Large intestine (tissue), 12 donors: Measurements from ENCODE around the gene HMCN2. TPM values are rescaled to one million over a fixed set of nuclear protein-coding genes. Genes with fewer than 3 reads are reported as not detected.

Experiments used
- DNase-seq, 2 donors: peaks; one replicate each; pipeline versions ENCODE4 v3.0.0 to v3.0.0-alpha.2; 2013
- H3K27ac ChIP-seq: one replicate; pipeline ENCODE4 v1.5.1; 2013; ENCODE audit warnings: low read length
- H3K27me3 ChIP-seq: 2 replicates; pipeline ENCODE4 v1.6.1; 2013; ENCODE audit warnings: low read length; ENCODE audit not compliant: control insufficient read depth, insufficient read depth
- H3K36me3 ChIP-seq: 2 replicates; pipeline ENCODE4 v1.6.1; 2013; ENCODE audit warnings: low read length; ENCODE audit not compliant: control insufficient read depth, insufficient read depth
- H3K4me1 ChIP-seq: one replicate; pipeline ENCODE4 v1.6.1; 2013; ENCODE audit warnings: low read length; ENCODE audit not compliant: control insufficient read depth, insufficient read depth
- H3K4me3 ChIP-seq: one replicate; pipeline ENCODE4 v1.5.1; 2013; ENCODE audit warnings: low read length
- H3K9me3 ChIP-seq: one replicate; pipeline ENCODE4 v1.6.1; 2013; ENCODE audit warnings: mild to moderate bottlenecking, low read depth, low read length, moderate library complexity; ENCODE audit not compliant: control insufficient read depth
- WGBS: methylation state at CpG from one replicate; pipeline ENCODE4 v1.1.5; 2013; ENCODE audit warnings: low lambda C conversion rate; ENCODE audit not compliant: insufficient coverage; 5-methylcytosine and 5-hydroxymethylcytosine counted together
- long read RNA-seq, 11 donors: transcript quantifications; one replicate each; lab custom pipeline, GENCODE V29; 2026
- polyA plus RNA-seq: library from polyadenylated mRNA; unstranded; fragments of 120-200 nt; gene quantifications from one replicate; pipeline ENCODE4 v1.2.1, GENCODE V29; 2013

The HMCN2 gene
- polyA plus RNA-seq = 20.0 TPM
- long read RNA-seq, donor 1 = 0 reads
- long read RNA-seq, donor 2 = 0 reads
- long read RNA-seq, donor 3 = 0 reads
- long read RNA-seq, donor 4 = 0 reads
- long read RNA-seq, donor 5 = 0 reads
- long read RNA-seq, donor 6, partial matches to known transcripts = 29 of 29 reads
- long read RNA-seq, donor 6, other reads (novel, unspliced or antisense) = 0 of 29 reads
- long read RNA-seq, donor 7 = 0 reads
- long read RNA-seq, donor 8 = 0 reads
- long read RNA-seq, donor 9, partial matches to known transcripts = 6 of 6 reads
- long read RNA-seq, donor 9, other reads (novel, unspliced or antisense) = 0 of 6 reads
- long read RNA-seq, donor 10 = 0 reads
- long read RNA-seq, donor 11 = 0 reads

- Histone ChIP-seq H3K4me3 (peak within 1 kb of the TSS; percentile 3), H3K27ac (no peak within 1 kb of the TSS), H3K36me3 (no peaks in the 10 kb centered on the region), H3K27me3 (peaks cover 71% of the 10 kb centered on the region), H3K4me1 (no peaks in the 10 kb centered on the region), H3K9me3 (no peaks in the 10 kb centered on the region)
- no CpG with 5 or more reads among the region's 89 CpGs for WGBS
- DNase-seq = no peak
These were observed at the start of gene HMCN2 for GRCh38 chr9:130265431-130266235. Gene HMCN2 (plus strand): TSS chr9:130265760. CDS start chr9:130265879, 119 bp downstream.

- H3K36me3 ChIP-seq = no peaks in the 10 kb centered on the region
- H3K4me1 ChIP-seq = peaks cover 13% of the 10 kb centered on the region
- H3K9me3 ChIP-seq = no peaks in the 10 kb centered on the region
- H3K27me3 ChIP-seq = no peaks in the 10 kb centered on the region
- no peak overlapping the region for H3K4me3 ChIP-seq
- H3K27ac ChIP-seq = no peak overlapping the region
- DNase-seq = no peak
- WGBS = no CpG with 5 or more reads among the region's 10 CpGs
These were observed 47.7 kb upstream of the HMCN2 start for GRCh38 chr9:130217838-130218237.

GRCh38 chr9:130219661-130220096 lies 45.9 kb upstream of the HMCN2 start:
- H3K36me3 ChIP-seq = no peaks in the 10 kb centered on the region
- peaks cover 11% of the 10 kb centered on the region for H3K4me1 ChIP-seq
- H3K9me3 ChIP-seq = no peaks in the 10 kb centered on the region
- no peaks in the 10 kb centered on the region for H3K27me3 ChIP-seq
- H3K4me3 ChIP-seq = no peak overlapping the region
- H3K27ac ChIP-seq = peak overlapping the region; percentile 44
- WGBS = no CpG with 5 or more reads among the region's 16 CpGs
- no peak for DNase-seq

- H3K4me3 ChIP-seq = no peak overlapping the region
- peak overlapping the region; percentile 44 for H3K27ac ChIP-seq
- WGBS = 71% methylated on average over 1 of the region's 9 CpGs
- no peaks in the 10 kb centered on the region for H3K9me3 ChIP-seq
- peaks cover 8% of the 10 kb centered on the region for H3K4me1 ChIP-seq
- no peaks in the 10 kb centered on the region for H3K36me3 ChIP-seq
- DNase-seq = no peak
- no peaks in the 10 kb centered on the region for H3K27me3 ChIP-seq
These were observed 45.2 kb upstream of the HMCN2 start for GRCh38 chr9:130220352-130220751.

- Histone ChIP-seq H3K4me1 (peaks cover 8% of the 10 kb centered on the region), H3K36me3 (peaks cover 8% of the 10 kb centered on the region), H3K4me3 (no peak overlapping the region), H3K27ac (no peak overlapping the region), H3K9me3 (peaks cover 2% of the 10 kb centered on the region), H3K27me3 (no peaks in the 10 kb centered on the region)
- no peak for DNase-seq
- WGBS = no CpG with 5 or more reads among the region's 9 CpGs
These were observed 42.7 kb upstream of the HMCN2 start for GRCh38 chr9:130222833-130223232.

GRCh38 chr9:130225071-130225470 lies 40.5 kb upstream of the HMCN2 start:
- DNase-seq = no peak
- H3K36me3 ChIP-seq = peaks cover 9% of the 10 kb centered on the region
- H3K27ac ChIP-seq = no peak overlapping the region
- H3K4me1 ChIP-seq = peaks cover 5% of the 10 kb centered on the region
- no peaks in the 10 kb centered on the region for H3K27me3 ChIP-seq
- H3K4me3 ChIP-seq = no peak overlapping the region
- peaks cover 3% of the 10 kb centered on the region for H3K9me3 ChIP-seq
- WGBS = 100% methylated on average over 1 of the region's 11 CpGs

- Histone ChIP-seq H3K27me3 (no peaks in the 10 kb centered on the region), H3K27ac (no peak overlapping the region), H3K9me3 (peaks cover 3% of the 10 kb centered on the region), H3K36me3 (peaks cover 9% of the 10 kb centered on the region), H3K4me1 (peaks cover 2% of the 10 kb centered on the region), H3K4me3 (no peak overlapping the region)
- no peak for DNase-seq
- no CpG with 5 or more reads among the region's 20 CpGs for WGBS
These were observed 40.0 kb upstream of the HMCN2 start for GRCh38 chr9:130225586-130225985.

- peaks cover 3% of the 10 kb centered on the region for H3K9me3 ChIP-seq
- WGBS = no CpG with 5 or more reads among the region's 12 CpGs
- H3K4me1 ChIP-seq = no peaks in the 10 kb centered on the region
- peaks cover 9% of the 10 kb centered on the region for H3K36me3 ChIP-seq
- no peak overlapping the region for H3K27ac ChIP-seq
- DNase-seq = no peak
- H3K27me3 ChIP-seq = no peaks in the 10 kb centered on the region
- no peak overlapping the region for H3K4me3 ChIP-seq
These were observed 39.4 kb upstream of the HMCN2 start for GRCh38 chr9:130226112-130226511.

GRCh38 chr9:130227833-130228232 lies 37.7 kb upstream of the HMCN2 start:
- Histone ChIP-seq H3K9me3 (peaks cover 3% of the 10 kb centered on the region), H3K27ac (no peak overlapping the region), H3K27me3 (no peaks in the 10 kb centered on the region), H3K4me3 (no peak overlapping the region), H3K4me1 (no peaks in the 10 kb centered on the region), H3K36me3 (peaks cover 9% of the 10 kb centered on the region)
- no peak for DNase-seq
- no CpG with 5 or more reads among the region's 3 CpGs for WGBS

GRCh38 chr9:130229759-130230158 lies 35.8 kb upstream of the HMCN2 start:
- no peak overlapping the region for H3K4me3 ChIP-seq
- no peaks in the 10 kb centered on the region for H3K27me3 ChIP-seq
- no peak for DNase-seq
- H3K27ac ChIP-seq = no peak overlapping the region
- no peaks in the 10 kb centered on the region for H3K4me1 ChIP-seq
- H3K36me3 ChIP-seq = peaks cover 10% of the 10 kb centered on the region
- peaks cover 3% of the 10 kb centered on the region for H3K9me3 ChIP-seq
- no CpG with 5 or more reads among the region's 3 CpGs for WGBS
